H9 (cell line): Measurements from ENCODE around the gene ITPR2. TPM values are rescaled to one million over a fixed set of nuclear protein-coding genes. Genes with fewer than 3 reads are reported as not detected.

Source experiments
- DNase-seq: peaks from one replicate; pipeline ENCODE4 v3.0.0-alpha.2; 2017
- H2AFZ ChIP-seq: one replicate; pipeline ENCODE4 v1.6.1; 2013; ENCODE audit warnings: mild to moderate bottlenecking, low read length, control low read depth, moderate library complexity
- H2AK5ac ChIP-seq: 2 replicates; pipeline ENCODE4 v1.6.1; 2013; ENCODE audit warnings: low read length, control low read depth, mixed read lengths; ENCODE audit not compliant: insufficient read length
- H2BK120ac ChIP-seq: one replicate; pipeline ENCODE4 v1.6.1; 2013; ENCODE audit warnings: low read depth, mild to moderate bottlenecking, low read length, control low read depth, inconsistent platforms; ENCODE audit not compliant: poor library complexity, severe bottlenecking
- H2BK12ac ChIP-seq: 2 replicates; pipeline ENCODE4 v1.6.1; 2013; ENCODE audit warnings: low read length, control low read depth, mixed read lengths, low read depth; ENCODE audit not compliant: insufficient read length
- H2BK15ac ChIP-seq: 2 replicates; pipeline ENCODE4 v1.6.1; 2013; ENCODE audit warnings: low read depth, low read length, control low read depth
- H2BK20ac ChIP-seq: one replicate; pipeline ENCODE4 v1.6.1; 2013; ENCODE audit warnings: low read depth, mild to moderate bottlenecking, low read length, control low read depth, inconsistent platforms; ENCODE audit not compliant: poor library complexity, severe bottlenecking
- H2BK5ac ChIP-seq: 2 replicates; pipeline ENCODE4 v1.6.1; 2013; ENCODE audit warnings: low read length, control low read depth, mixed read lengths; ENCODE audit not compliant: insufficient read length
- H3K14ac ChIP-seq: 2 replicates; pipeline ENCODE4 v1.6.1; 2013; ENCODE audit warnings: low read length, control low read depth; ENCODE audit not compliant: insufficient read depth
- H3K18ac ChIP-seq: 2 replicates; pipeline ENCODE4 v1.6.1; 2013; ENCODE audit warnings: low read depth, mild to moderate bottlenecking, mixed read lengths, low read length, control low read depth; ENCODE audit not compliant: insufficient read length
- H3K23ac ChIP-seq: 2 replicates; pipeline ENCODE4 v1.6.1; 2013; ENCODE audit warnings: low read length, control low read depth, mixed read lengths, low read depth; ENCODE audit not compliant: insufficient read length
- H3K23me2 ChIP-seq: 2 replicates; pipeline ENCODE4 v1.6.1; 2013; ENCODE audit warnings: low read depth, mild to moderate bottlenecking, mixed read lengths, low read length, control low read depth; ENCODE audit not compliant: insufficient read length, poor library complexity, severe bottlenecking
- H3K27ac ChIP-seq: 2 replicates; pipeline ENCODE4 v1.5.1; 2013; ENCODE audit warnings: low read length, control low read depth, mixed read lengths, low read depth; ENCODE audit not compliant: insufficient read length
- H3K27me3 ChIP-seq: 2 replicates; pipeline ENCODE4 v1.6.1; 2013; ENCODE audit warnings: low read length, control low read depth, inconsistent platforms; ENCODE audit not compliant: insufficient read depth
- H3K4ac ChIP-seq: 2 replicates; pipeline ENCODE4 v1.6.1; 2013; ENCODE audit warnings: low read depth, mild to moderate bottlenecking, control low read depth, inconsistent platforms, low read length, moderate library complexity
- H3K4me1 ChIP-seq: 2 replicates; pipeline ENCODE4 v1.6.1; 2013; ENCODE audit warnings: low read length, control low read depth, inconsistent platforms; ENCODE audit not compliant: insufficient read depth
- H3K4me2 ChIP-seq: 2 replicates; pipeline ENCODE4 v1.6.1; 2013; ENCODE audit warnings: low read length, control low read depth, mixed read lengths; ENCODE audit not compliant: insufficient read length, insufficient read depth
- H3K56ac ChIP-seq: 2 replicates; pipeline ENCODE4 v1.6.1; 2013; ENCODE audit warnings: low read depth, mild to moderate bottlenecking, mixed read lengths, low read length, control low read depth; ENCODE audit not compliant: insufficient read length
- H3K79me1 ChIP-seq: 2 replicates; pipeline ENCODE4 v1.6.1; 2013; ENCODE audit warnings: low read depth, mild to moderate bottlenecking, moderate library complexity, low read length, control low read depth, inconsistent platforms; ENCODE audit not compliant: insufficient read depth, poor library complexity, severe bottlenecking
- H3K79me2 ChIP-seq: 2 replicates; pipeline ENCODE4 v1.6.1; 2013; ENCODE audit warnings: low read length, control low read depth, inconsistent platforms; ENCODE audit not compliant: insufficient read depth
- H3K9ac ChIP-seq: 2 replicates; pipeline ENCODE4 v1.6.1; 2013; ENCODE audit warnings: low read length, control low read depth, mixed read lengths; ENCODE audit not compliant: insufficient read length; ENCODE audit errors: extremely low read depth
- H3K9me3 ChIP-seq: one replicate; pipeline ENCODE4 v1.6.1; 2013; ENCODE audit warnings: low read depth, low read length, inconsistent platforms; ENCODE audit not compliant: control insufficient read depth
- H3T11ph ChIP-seq: one replicate; pipeline ENCODE4 v1.6.1; 2013; ENCODE audit warnings: mild to moderate bottlenecking, low read length, control low read depth, inconsistent platforms
- H4K20me1 ChIP-seq: one replicate; pipeline ENCODE4 v1.6.1; 2013; ENCODE audit not compliant: control insufficient read depth, insufficient read length, insufficient read depth
- H4K5ac ChIP-seq: 2 replicates; pipeline ENCODE4 v1.6.1; 2013; ENCODE audit warnings: low read depth, mild to moderate bottlenecking, mixed read lengths, low read length, control low read depth; ENCODE audit not compliant: insufficient read length
- H4K8ac ChIP-seq: replicated peaks from 2 replicates; pipeline ENCODE4 v1.6.1; 2013; ENCODE audit warnings: low read length, control low read depth, mixed read lengths, low read depth; ENCODE audit not compliant: insufficient read length
- H4K91ac ChIP-seq: 2 replicates; pipeline ENCODE4 v1.6.1; 2013; ENCODE audit warnings: low read depth, mild to moderate bottlenecking, moderate library complexity, mixed read lengths, low read length, control low read depth; ENCODE audit not compliant: insufficient read length
- H3K27ac Mint-ChIP-seq, 3 experiments: 2 replicates in 2 of 3; 3 replicates in 1 of 3; pipeline ENCODE4 v1.8.0; 2020 to 2021; ENCODE audit warnings: mixed read lengths in 3 of 3, mild to moderate bottlenecking in 1 of 3, moderate library complexity in 1 of 3
- H3K27me3 Mint-ChIP-seq: 2 replicates; pipeline ENCODE4 v1.8.0; 2021; ENCODE audit warnings: low read depth, mild to moderate bottlenecking, moderate library complexity, mixed read lengths
- H3K36me3 Mint-ChIP-seq, 3 experiments: 2 replicates in 2 of 3; 3 replicates in 1 of 3; pipeline ENCODE4 v1.8.0; 2020 to 2021; ENCODE audit warnings: low read depth in 3 of 3, mixed read lengths in 3 of 3; ENCODE audit not compliant: insufficient read depth in 1 of 3
- H3K4me1 Mint-ChIP-seq, 2 experiments: 2 replicates each; pipeline ENCODE4 v1.8.0; 2020; ENCODE audit warnings: mixed read lengths in 2 of 2
- H3K4me3 Mint-ChIP-seq, 2 experiments: 2 replicates in 1 of 2; 3 replicates in 1 of 2; pipeline ENCODE4 v1.8.0; 2020 to 2021; ENCODE audit warnings: mild to moderate bottlenecking in 2 of 2, mixed read lengths in 2 of 2, moderate library complexity in 1 of 2
- H3K9me3 Mint-ChIP-seq, 2 experiments: 2 replicates in 1 of 2; 3 replicates in 1 of 2; pipeline ENCODE4 v1.8.0; 2020; ENCODE audit warnings: mild to moderate bottlenecking in 2 of 2, mixed read lengths in 2 of 2, moderate library complexity in 1 of 2
- WGBS: extraction: QIAGEN DNeasy Blood & Tissue Kit; methylation state at CpG from one replicate; pipeline ENCODE4 v1.1.7; 2013; ENCODE audit warnings: missing lambda C conversion rate, low lambda C conversion rate, mixed read lengths; ENCODE audit not compliant: insufficient read length; ENCODE audit errors: extremely low coverage; 5-methylcytosine and 5-hydroxymethylcytosine counted together
- total RNA-seq: library from RNA; stranded (reverse); gene quantifications from 2 replicates; pipeline ENCODE4 v1.2.1, GENCODE V29; 2021
- TF ChIP-seq, protein P1 (sequence below): fragments of 200-600 bp; sonication (generic); conservative IDR thresholded peaks from 3 replicates; pipeline ENCODE4 v1.8.0; 2021; ENCODE audit warnings: antibody characterized with exemption, mild to moderate bottlenecking

Gene ITPR2
- total RNA-seq, 1 experiment from 2014 or later, result 14.8 TPM

DNA sequence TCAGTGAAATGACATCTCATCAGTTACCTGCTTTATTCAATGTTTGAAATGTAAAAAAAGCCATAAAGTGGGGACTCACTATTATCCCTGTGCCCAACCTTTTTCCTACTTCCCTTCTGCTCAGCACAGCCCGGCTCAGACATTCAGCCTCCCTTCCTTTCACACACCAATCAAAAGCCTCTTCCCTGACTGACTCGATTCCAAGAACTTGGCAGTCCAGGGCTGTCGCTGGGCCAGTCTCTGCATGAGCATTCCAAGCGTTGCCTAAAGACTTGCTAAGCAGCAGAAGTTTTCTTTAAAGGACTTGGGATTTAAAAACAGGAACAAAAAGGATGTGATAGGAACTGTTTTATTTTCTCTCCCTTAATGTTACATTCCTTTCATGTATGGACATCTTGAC, 22.7 kb downstream of the ITPR2 start:
- H3T11ph ChIP-seq, result no peak overlapping the region
- no peak overlapping the region for H3K4me2 ChIP-seq
- no peak overlapping the region for H4K8ac ChIP-seq
- no peak overlapping the region for H4K5ac ChIP-seq
- H2BK15ac ChIP-seq, result no peak overlapping the region
- no peak overlapping the region for H3K27ac ChIP-seq
- H3K79me1 ChIP-seq, result peaks cover 3% of the 10 kb centered on the region
- no peak overlapping the region for H2AK5ac ChIP-seq
- H3K4me3 Mint-ChIP-seq, result no peak overlapping the region
- peak; percentile 53 for DNase-seq
- H3K9me3 ChIP-seq, result no peaks in the 10 kb centered on the region
- no peaks in the 10 kb centered on the region for H3K27me3 ChIP-seq
- H3K27ac Mint-ChIP-seq, result peak overlapping the region in 1 of 3 experiments; percentile 76; a peak in 2 of 7 replicates
- H3K4me1 ChIP-seq, result no peaks in the 10 kb centered on the region
- H2BK120ac ChIP-seq, result no peak overlapping the region
- peaks cover 14% of the 10 kb centered on the region; the same call in 1 of the 2 replicates for H3K79me2 ChIP-seq
- H2BK20ac ChIP-seq, result no peak overlapping the region
- H3K36me3 Mint-ChIP-seq, result 0 out of 7 replicates have a peak, but pooled peaks cover 0 to 1% (median 0%) of the 10 kb centered on the region in 3 experiments
- no peak overlapping the region for H2BK5ac ChIP-seq
- H3K23me2 ChIP-seq, result no peaks in the 10 kb centered on the region
- H3K27me3 Mint-ChIP-seq, result no peaks in the 10 kb centered on the region
- H3K9me3 Mint-ChIP-seq, result no peaks in the 10 kb centered on the region
- no peak overlapping the region for H3K56ac ChIP-seq
- H3K4ac ChIP-seq, result no peak overlapping the region
- H2BK12ac ChIP-seq, result no peak overlapping the region
- H3K14ac ChIP-seq, result no peak overlapping the region
- H3K9ac ChIP-seq, result no peak overlapping the region
- no CpG with 5 or more reads among the region's 4 CpGs for WGBS
- H4K91ac ChIP-seq, result no peak overlapping the region
- no peak overlapping the region for H3K18ac ChIP-seq
- no peak overlapping the region for H3K23ac ChIP-seq
- H3K4me1 Mint-ChIP-seq, result peaks cover 5% of the 10 kb centered on the region in 2 experiments; a peak in 3 of 4 replicates
- TF ChIP-seq, protein P1, sequence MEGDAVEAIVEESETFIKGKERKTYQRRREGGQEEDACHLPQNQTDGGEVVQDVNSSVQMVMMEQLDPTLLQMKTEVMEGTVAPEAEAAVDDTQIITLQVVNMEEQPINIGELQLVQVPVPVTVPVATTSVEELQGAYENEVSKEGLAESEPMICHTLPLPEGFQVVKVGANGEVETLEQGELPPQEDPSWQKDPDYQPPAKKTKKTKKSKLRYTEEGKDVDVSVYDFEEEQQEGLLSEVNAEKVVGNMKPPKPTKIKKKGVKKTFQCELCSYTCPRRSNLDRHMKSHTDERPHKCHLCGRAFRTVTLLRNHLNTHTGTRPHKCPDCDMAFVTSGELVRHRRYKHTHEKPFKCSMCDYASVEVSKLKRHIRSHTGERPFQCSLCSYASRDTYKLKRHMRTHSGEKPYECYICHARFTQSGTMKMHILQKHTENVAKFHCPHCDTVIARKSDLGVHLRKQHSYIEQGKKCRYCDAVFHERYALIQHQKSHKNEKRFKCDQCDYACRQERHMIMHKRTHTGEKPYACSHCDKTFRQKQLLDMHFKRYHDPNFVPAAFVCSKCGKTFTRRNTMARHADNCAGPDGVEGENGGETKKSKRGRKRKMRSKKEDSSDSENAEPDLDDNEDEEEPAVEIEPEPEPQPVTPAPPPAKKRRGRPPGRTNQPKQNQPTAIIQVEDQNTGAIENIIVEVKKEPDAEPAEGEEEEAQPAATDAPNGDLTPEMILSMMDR, result no peak
- H2AFZ ChIP-seq, result no peak overlapping the region
- no peaks in the 10 kb centered on the region for H4K20me1 ChIP-seq
